GM19193 (cell line): ENCODE data around the gene CIB4.

ENCODE experiments used
- POLR2A ChIP-seq: IDR thresholded peaks from 4 replicates; pipeline ENCODE4 v1.6.1; 2011; ENCODE audit not compliant: insufficient read depth, insufficient read length; ENCODE audit errors: extremely low read depth

CIB4 gene

DNA sequence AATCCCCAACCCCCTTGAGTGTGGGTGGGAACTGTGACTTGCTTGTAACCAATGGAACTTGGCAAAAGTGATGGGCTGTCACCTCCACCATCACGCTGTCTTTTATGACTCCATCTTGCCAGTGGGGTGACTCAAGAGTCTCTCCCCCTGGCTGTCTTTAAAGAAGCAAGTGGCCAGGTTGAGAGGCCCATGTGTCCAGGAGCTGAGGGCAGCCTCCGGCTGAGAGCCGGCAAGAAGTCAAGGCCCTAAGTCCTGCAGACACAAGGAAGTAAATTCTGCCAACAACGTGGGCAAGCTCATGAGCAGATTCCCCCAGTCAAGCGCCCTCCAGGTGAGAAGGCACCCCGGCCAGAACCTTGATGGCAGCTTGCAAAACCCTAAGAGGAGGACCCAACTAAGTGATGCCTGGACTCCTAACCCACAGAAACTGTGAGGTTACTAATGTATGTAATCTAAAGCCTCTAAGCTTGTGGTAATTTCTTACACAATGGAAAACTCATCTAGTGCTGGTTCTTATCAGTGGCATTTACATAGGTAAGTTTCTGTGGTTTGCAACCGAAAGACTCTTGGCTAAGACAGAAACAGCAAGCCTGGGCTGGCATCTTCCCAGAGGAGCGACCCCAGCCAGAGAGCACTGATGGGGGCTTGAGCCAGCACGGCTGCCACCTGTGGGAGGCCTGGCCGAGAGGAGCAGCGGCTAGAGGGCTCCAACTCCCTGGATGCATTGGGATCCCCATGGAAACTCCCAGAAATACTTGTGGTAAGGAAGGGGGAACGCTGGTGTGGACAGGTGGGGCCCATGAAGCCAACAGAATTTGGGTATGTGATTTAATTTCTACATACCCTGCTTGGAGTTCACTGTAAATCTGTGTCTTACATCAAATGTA, 49.3 kb downstream of the CIB4 start:
- no peak for TF ChIP-seq POLR2A

DNA sequence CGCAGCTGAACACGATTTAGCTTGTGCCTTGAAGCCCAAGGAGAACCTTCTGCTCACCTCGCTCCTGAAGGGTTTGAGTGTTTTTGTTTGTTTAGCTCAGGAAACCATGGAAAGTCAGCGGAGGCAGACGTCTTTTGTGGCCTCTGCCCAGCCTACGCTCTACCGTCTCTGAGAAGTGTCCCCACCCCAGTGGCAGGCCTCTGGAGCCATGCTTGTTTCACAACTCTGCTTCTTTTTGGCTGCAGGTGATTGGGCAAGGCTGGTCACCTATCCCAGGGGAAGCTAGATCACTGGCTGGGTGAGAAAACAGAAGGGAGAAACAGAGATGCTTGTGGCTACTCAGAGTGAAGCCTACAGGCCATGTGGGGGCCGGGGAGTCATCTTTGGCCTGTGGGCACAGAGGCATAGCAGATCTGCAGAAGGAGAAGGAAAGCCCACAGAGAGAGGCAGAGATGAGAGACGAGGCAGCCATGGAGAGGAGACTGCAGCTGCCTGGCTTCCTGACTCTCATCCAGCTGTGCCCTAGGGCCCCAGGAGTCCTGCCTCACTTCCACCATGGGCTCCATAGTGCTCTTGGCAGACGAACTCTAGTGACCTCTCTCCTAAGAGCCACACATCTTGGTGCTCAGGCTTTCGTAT, 50.1 kb downstream of the CIB4 start:
- no peak for TF ChIP-seq POLR2A

GRCh38 chr2:26590508-26590907, 50.7 kb downstream of the CIB4 start:
- no peak for TF ChIP-seq POLR2A

DNA sequence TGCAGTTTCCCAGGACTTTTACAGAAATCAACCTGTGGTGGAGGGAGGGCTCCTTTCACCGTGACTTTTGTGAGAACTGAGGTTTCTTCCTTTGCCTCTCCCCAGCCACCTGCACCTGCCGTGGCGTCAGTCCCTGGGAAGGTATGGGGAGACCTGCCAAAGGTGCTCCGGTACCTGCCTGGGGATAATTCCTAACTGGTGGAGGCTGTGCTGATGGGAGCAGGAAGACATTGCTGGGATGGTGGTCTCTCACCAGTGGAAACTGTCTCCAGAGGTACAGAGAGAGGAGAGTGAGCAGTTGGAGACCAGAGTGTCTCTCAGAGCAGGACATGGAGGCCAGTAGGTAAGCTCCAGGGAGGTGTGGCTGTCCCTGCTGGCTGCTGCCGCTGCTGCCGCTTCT, 52.6 kb downstream of the CIB4 start:
- TF ChIP-seq POLR2A: no peak

DNA sequence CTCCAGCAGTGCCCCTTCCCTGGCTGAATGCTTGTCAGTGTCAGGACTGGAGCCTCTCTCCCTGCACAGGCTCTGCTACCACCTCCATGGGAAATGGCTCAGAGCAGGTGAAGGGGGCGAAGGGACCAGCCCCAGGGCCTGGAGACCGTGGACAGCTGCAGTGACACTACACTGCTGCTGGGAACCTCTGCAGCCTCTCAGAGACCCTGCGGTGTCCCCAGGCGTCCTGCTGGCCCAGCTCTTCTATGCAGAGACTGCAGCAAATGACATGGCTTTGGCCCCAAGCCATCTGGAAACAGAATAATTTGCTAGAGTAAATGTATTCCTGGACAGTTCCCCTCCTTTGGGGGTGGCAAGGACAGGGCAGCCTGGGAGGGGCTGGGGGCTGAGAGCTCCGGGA, 53.2 kb downstream of the CIB4 start:
- TF ChIP-seq POLR2A: no peak

GRCh38 chr2:26585966-26586365, 55.2 kb downstream of the CIB4 start:
- TF ChIP-seq POLR2A: no peak

DNA sequence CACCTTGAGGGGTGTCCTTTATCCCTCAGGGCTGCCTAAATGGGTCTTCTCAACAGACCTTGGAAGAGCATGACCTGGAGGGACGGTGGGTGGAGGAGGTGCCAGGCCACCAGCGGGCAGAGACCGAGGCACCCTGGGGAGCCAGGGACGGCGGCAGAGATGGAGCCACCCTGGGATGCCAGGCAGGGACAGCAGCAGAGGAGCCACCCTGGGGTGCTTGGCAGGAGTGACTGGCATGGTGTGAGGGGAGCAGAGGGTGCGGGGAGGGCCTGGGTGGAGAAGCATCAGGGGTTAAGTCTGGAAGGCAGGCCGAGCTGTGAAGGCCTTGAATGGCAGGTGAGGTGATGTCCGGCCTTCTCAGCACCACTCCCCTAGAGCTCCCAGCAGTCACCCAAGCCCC, 56.1 kb downstream of the CIB4 start:
- no peak for TF ChIP-seq POLR2A

DNA sequence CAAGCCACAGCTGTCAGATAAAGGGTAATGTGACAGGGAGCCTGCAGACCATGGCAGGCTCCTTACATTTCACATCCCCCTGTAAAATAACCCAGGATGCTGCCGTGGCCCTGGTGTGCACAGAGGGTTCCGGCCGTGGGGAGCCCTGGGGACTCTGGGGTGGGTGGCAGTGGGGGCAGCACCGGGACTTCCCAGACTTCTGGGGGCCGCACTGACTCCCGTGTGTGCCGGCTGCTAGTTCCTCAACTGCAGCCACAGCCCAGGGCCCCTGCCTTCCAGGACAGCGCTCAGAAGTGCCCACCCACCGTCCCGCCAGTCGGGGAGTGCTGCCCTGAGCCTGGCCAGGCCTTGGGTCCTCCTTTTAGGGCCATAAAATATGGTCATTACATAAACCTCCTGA, 56.5 kb downstream of the CIB4 start:
- no peak for TF ChIP-seq POLR2A

DNA sequence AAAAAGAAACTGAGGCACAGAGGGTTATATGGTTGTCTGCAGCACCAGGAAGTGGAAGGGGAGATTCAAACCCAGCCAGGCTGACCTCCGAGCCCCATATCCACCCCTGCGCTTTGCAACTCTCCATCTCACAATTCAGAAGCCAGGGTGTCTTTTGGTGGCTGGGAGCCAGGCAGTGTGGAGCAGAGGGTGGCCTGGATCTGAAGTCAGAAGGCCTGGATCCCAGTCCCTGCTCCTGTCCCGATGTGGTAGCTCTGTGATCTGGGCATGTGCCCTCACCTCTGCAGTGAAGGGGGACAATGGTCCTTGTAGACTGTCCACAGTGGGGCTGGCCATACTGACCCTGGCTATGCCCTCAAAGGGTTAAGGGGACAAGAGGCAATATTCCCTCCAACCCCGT, 57.0 kb downstream of the CIB4 start:
- TF ChIP-seq POLR2A: no peak

DNA sequence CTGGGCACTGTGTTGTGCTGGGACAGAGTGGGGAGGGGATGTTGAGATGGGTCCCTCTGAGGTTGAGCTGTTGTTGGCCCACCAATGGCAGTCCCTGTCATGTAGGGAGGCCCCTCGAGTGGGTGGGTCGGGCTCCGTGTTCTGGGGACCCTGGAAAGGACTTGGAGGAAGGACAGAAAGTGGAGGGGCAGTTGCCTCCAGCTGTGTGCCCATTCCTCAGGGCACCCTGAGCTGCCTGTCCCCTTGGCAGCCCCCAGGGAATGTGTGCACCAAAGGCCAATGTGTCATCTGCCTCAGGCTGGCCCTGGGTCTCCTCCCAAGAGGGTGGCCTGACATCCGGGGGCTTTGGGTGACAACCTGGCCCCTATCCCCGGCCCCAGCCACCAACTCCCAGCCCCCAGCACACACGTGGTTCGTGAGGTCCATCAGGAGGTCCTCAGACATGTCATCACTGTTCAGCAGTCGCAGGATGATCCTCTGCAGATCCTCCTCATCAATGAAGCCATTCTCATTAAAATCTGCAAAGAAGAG, 57.7 kb downstream of the CIB4 start:
- TF ChIP-seq POLR2A: no peak

DNA sequence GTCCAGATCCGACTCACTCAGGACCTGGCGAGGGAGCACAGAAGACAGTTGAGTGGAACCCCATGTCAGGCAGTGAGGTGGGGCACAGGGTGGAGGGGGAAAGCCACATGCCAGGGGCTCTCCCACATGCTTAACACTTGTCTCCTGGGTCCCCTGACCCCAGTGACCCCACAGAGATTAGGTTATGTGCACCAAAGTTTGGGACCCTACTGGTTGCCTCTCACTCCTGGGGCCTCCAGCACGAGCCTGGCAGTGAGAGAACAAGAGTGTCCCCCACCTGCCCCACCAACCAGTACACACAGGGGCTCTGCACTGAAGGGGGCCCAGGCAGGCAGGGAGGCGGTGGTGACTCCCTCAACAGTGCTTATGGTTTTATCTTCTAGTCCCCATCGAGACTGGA, 58.3 kb downstream of the CIB4 start:
- TF ChIP-seq POLR2A: no peak

GRCh38 chr2:26581991-26582842, 58.9 kb downstream of the CIB4 start:
- no peak for TF ChIP-seq POLR2A

GRCh38 chr2:26581266-26581990, 59.7 kb downstream of the CIB4 start:
- no peak for TF ChIP-seq POLR2A

DNA sequence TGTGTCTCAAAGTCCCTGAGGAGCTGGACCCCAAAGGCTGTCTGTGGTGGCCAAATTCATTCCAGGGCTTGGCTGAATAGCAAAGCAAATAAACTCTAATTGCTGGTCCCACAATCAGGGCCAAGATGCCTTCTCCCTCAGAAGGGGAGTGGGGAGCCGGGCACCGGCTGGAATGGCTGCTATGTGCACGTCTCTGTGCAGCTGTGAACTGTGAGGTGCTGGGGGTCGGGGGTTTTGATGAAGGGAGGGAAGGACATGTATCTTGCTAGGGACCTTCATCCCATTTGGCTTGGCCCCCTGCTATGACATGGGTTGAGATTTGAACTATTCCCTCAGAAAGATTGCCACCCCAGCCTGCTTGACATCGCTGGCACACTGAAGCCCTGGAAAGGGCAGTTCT, 60.4 kb downstream of the CIB4 start:
- no peak for TF ChIP-seq POLR2A
